D721Med (cell line): Measurements from ENCODE around the gene SLC16A8.

Experiments used
- DNase-seq: peaks from one replicate; pipeline ENCODE4 v3.0.0; 2011; ENCODE audit warnings: low spot score; ENCODE audit not compliant: insufficient read length
- FAIRE-seq: peaks from 2 replicates; lab custom pipeline; 2011; peaks lifted over from hg19 to GRCh38; lab: Jason Lieb, UNC
- CTCF ChIP-seq: IDR thresholded peaks from 2 replicates; pipeline ENCODE4 v1.5.1; 2012; ENCODE audit warnings: mild to moderate bottlenecking, control low read depth; ENCODE audit not compliant: insufficient read depth; ENCODE audit errors: missing control alignments

The SLC16A8 gene

GRCh38 chr22:38083931-38084631 is at the start of gene SLC16A8:
Gene SLC16A8 (minus strand): TSS chr22:38084184. CDS start chr22:38082873, 1,311 bp downstream.
- DNase-seq (no peak), FAIRE-seq (no peak)
- TF ChIP-seq CTCF = no peak

- TF ChIP-seq CTCF = no peak
- no peak for FAIRE-seq
- DNase-seq = no peak
Observed at GRCh38 chr22:38133331-38133730, 49.3 kb upstream of the SLC16A8 start.

- FAIRE-seq = no peak
- TF ChIP-seq CTCF = no peak
Observed at GRCh38 chr22:38132794-38133193, 48.8 kb upstream of the SLC16A8 start.

GRCh38 chr22:38132136-38132535 is 48.2 kb upstream of the SLC16A8 start:
- FAIRE-seq = no peak
- TF ChIP-seq CTCF = no peak

More at GRCh38 chr22:38132794-38133193, 48.8 kb upstream of the SLC16A8 start:
- DNase-seq = no peak

GRCh38 chr22:38131399-38131798 is 47.4 kb upstream of the SLC16A8 start:
- FAIRE-seq (no peak), DNase-seq (no peak)
- no peak for TF ChIP-seq CTCF

More at GRCh38 chr22:38132136-38132535, 48.2 kb upstream of the SLC16A8 start:
- DNase-seq = no peak

- TF ChIP-seq CTCF = no peak
- DNase-seq (no peak), FAIRE-seq (no peak)
Observed at GRCh38 chr22:38129856-38130255, 45.9 kb upstream of the SLC16A8 start.

- DNase-seq = no peak
- no peak for FAIRE-seq
- TF ChIP-seq CTCF = no peak
Observed at GRCh38 chr22:38129021-38129420, 45.0 kb upstream of the SLC16A8 start.
